Measurements from ENCODE around the gene APIP. TPM values are rescaled to one million over a fixed set of nuclear protein-coding genes. Genes with fewer than 3 reads are reported as not detected.

APIP gene
- total and polyA plus RNA-seq, 2 of the 8 experiments (the other 6 are each of a cell fraction or from before 2014, with no cell fraction given), result 10.4 to 25.7 TPM

- TF ChIP-seq CHD7 (IDR thresholded peaks at IDR 0.05; ENCODE audit: insufficient replicate concordance, low read length), result no peak
- TF ChIP-seq GABPA (IDR thresholded peaks at IDR 0.05; ENCODE audit: borderline replicate concordance, insufficient read depth, low read length), result no peak
- no peak for TF ChIP-seq JUND (IDR thresholded peaks at IDR 0.05; ENCODE audit: low read length)
- TF ChIP-seq FOSL1 (IDR thresholded peaks at IDR 0.05; ENCODE audit: insufficient read depth, low read depth, low read length), result no peak
- TF ChIP-seq RFX5 (IDR thresholded peaks at IDR 0.05; ENCODE audit: borderline replicate concordance, low read depth, low read length), result no peak
- no peak for TF ChIP-seq BACH1 (IDR thresholded peaks at IDR 0.05; ENCODE audit: low read length)
These were observed 69.7 kb downstream of the APIP start (continued) for GRCh38 chr11:34846467-34846866.
